Prostate gland (tissue), 2 donors: ENCODE results near the gene NDUFAF4. TPM values are rescaled to one million over a fixed set of nuclear protein-coding genes. Genes with fewer than 3 reads are reported as not detected.

ENCODE experiments used
- DNase-seq: peaks from one replicate; pipeline ENCODE4 v3.0.0-alpha.2; 2019; ENCODE audit warnings: low spot score
- H3K27ac ChIP-seq, 2 donors: fragments of 200-600 bp; sonication (generic); 2 replicates each; pipeline ENCODE4 v1.5.1; 2017 to 2019
- H3K27me3 ChIP-seq: fragments of 200-600 bp; sonication (generic); replicated peaks from 2 replicates; pipeline ENCODE4 v1.5.1; 2019; ENCODE audit not compliant: insufficient read depth
- H3K36me3 ChIP-seq, 2 donors: fragments of 200-600 bp; sonication (generic); 1 replicate in 1 of 2; 2 replicates in 1 of 2; pipeline versions ENCODE4 v1.5.1 to v1.8.1; 2017 to 2019
- H3K4me1 ChIP-seq: fragments of 200-600 bp; sonication (generic); replicated peaks from 2 replicates; pipeline ENCODE4 v1.5.1; 2019
- H3K4me3 ChIP-seq, 2 donors: fragments of 200-600 bp; sonication (generic); 2 replicates each; pipeline ENCODE4 v1.5.1; 2017 to 2019
- H3K9me3 ChIP-seq: fragments of 200-600 bp; sonication (generic); 2 replicates; pipeline ENCODE4 v1.5.1; 2017
- POLR2A ChIP-seq: fragments of 450-650 bp; IDR thresholded peaks from one replicate; pipeline ENCODE4 v1.6.1; 2016; ENCODE audit warnings: antibody characterized with exemption, mild to moderate bottlenecking
- POLR2AphosphoS5 ChIP-seq: sonication (generic); formaldehyde crosslinking; IDR thresholded peaks from one replicate; pipeline ENCODE4 v1.6.1; 2017; ENCODE audit warnings: antibody characterized with exemption
- WGBS: methylation state at CpG from one replicate; pipeline ENCODE4 v1.1.5; 2018; 5-methylcytosine and 5-hydroxymethylcytosine counted together
- intact Hi-C: fragments of 100-400 bp; cut with DNase I; formaldehyde crosslinking; loops from one replicate; pipeline ENCODE4 v1.14.2; 2022
- total RNA-seq, 2 donors: library from RNA; depleted of rRNA; stranded (reverse); fragments of >200 nt; gene quantifications; one replicate each; pipeline ENCODE4 v1.1.0, GENCODE V29; 2016
- TF ChIP-seq, protein P1 (sequence below), 4 experiments: fragments of 200-600 bp in 2 of 4; fragments of 450-650 bp in 2 of 4; sonication (generic) in 2 of 4; IDR thresholded peaks; 1 replicate in 3 of 4; 2 replicates in 1 of 4; pipeline ENCODE4 v1.5.1; 2016 to 2019; ENCODE audit warnings: antibody characterized with exemption in 4 of 4, mild to moderate bottlenecking in 2 of 4, moderate library complexity in 2 of 4

Gene NDUFAF4
- total RNA-seq, 2 donors from 2014 or later: 15.6 to 29.9 TPM

DNA sequence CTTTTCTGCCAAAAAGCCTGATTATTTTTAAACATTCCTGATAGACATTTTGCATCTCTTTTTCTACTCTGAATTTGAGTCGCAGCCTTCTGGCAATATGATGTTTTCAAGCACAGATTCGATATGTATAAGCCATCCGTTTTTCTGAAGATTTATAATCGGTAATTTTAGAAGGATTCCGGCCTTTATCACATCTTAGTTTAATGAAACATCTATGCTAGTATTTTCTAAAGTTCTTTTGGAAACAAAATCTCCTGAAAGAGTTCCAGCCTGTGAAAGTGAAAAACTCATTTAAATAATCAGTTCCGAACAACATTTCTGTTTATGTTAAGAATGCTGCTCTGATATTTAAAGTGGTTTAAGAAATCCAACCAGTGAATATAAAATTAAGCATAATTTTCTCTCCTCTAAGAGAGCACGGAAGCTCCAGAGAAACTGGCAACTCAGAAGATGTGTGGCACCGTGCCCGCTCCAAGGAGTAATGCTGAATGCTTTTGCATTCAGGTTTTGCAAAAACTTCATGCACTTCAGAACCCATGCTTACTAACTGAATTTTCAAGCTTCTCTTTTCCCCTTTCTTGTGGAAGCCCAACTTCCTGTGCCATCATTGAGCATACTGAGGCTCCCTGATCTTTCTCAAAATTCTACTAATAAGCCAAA lies 20.7 kb downstream of the NDUFAF4 start:
- intact Hi-C loops: no loop called here
- Histone ChIP-seq H3K4me1 (no peaks in the 10 kb centered on the region), H3K27me3 (no peaks in the 10 kb centered on the region), H3K27ac (no peak overlapping the region), H3K36me3 (no peaks in the 10 kb centered on the region), H3K4me3 (no peak overlapping the region), H3K9me3 (no peaks in the 10 kb centered on the region)
- DNase-seq: no peak
- 69% methylated on average over 9 of the region's 9 CpGs for WGBS
- TF ChIP-seq, protein P1, sequence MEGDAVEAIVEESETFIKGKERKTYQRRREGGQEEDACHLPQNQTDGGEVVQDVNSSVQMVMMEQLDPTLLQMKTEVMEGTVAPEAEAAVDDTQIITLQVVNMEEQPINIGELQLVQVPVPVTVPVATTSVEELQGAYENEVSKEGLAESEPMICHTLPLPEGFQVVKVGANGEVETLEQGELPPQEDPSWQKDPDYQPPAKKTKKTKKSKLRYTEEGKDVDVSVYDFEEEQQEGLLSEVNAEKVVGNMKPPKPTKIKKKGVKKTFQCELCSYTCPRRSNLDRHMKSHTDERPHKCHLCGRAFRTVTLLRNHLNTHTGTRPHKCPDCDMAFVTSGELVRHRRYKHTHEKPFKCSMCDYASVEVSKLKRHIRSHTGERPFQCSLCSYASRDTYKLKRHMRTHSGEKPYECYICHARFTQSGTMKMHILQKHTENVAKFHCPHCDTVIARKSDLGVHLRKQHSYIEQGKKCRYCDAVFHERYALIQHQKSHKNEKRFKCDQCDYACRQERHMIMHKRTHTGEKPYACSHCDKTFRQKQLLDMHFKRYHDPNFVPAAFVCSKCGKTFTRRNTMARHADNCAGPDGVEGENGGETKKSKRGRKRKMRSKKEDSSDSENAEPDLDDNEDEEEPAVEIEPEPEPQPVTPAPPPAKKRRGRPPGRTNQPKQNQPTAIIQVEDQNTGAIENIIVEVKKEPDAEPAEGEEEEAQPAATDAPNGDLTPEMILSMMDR (IDR thresholded peaks at IDR 0.05): no peak
- TF ChIP-seq POLR2AphosphoS5 (no peak), POLR2A (no peak)

DNA sequence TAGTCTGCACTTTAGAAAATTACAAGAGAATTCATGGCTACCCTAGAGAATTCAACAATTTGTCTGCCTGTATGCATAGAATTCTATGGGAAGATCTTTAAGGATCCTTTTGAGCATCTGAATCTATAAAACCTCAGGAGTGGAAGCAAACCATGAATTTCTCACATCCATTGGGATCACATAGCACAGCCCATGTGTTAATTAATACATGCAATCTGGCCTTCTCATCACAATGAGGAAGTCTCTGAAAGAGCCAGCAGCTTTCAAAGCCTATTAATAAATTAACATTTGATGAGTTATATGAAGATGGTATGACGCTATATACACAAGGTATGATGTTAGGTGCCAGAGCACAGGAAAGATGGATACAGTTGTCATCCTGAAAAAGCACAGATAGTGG lies 24.7 kb downstream of the NDUFAF4 start:
- no peak overlapping the region for H3K27ac ChIP-seq
- H3K27me3 ChIP-seq: no peaks in the 10 kb centered on the region
- no peaks in the 10 kb centered on the region for H3K36me3 ChIP-seq
- WGBS: 95% methylated on average over 1 of the region's 1 CpG
- no peak overlapping the region for H3K4me3 ChIP-seq
- TF ChIP-seq POLR2AphosphoS5 (no peak), POLR2A (no peak)
- TF ChIP-seq, protein P1 (IDR thresholded peaks at IDR 0.05): no peak
- intact Hi-C loops: no loop called here
- no peaks in the 10 kb centered on the region for H3K4me1 ChIP-seq
- H3K9me3 ChIP-seq: no peaks in the 10 kb centered on the region
- DNase-seq: no peak

DNA sequence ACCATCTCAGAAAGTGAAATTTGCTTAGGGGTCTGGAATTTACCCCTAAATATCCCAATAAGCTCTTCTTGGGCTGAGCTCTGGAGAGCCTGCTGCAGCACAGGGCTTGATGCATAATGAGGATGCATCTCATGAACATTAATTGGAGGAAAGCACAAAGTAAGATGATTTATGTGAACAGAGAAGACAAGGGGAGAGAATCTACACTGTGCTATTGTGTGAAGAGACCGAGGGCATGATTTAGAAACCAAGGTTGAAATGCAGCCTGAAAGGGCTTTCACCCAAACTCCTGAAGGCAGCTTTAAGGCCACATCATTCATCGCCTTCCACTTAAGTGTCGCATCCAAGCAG lies 32.7 kb downstream of the NDUFAF4 start:
- no peaks in the 10 kb centered on the region for H3K9me3 ChIP-seq
- intact Hi-C loops: no loop called here
- H3K27ac ChIP-seq: no peak overlapping the region
- 82% methylated on average over 3 of the region's 3 CpGs for WGBS
- DNase-seq: no peak
- H3K4me1 ChIP-seq: no peaks in the 10 kb centered on the region
- no peaks in the 10 kb centered on the region for H3K27me3 ChIP-seq
- TF ChIP-seq POLR2A: no peak
- TF ChIP-seq, protein P1 (IDR thresholded peaks at IDR 0.05): no peak
- no peak for TF ChIP-seq POLR2AphosphoS5
- no peak overlapping the region for H3K4me3 ChIP-seq
- H3K36me3 ChIP-seq: no peaks in the 10 kb centered on the region

DNA sequence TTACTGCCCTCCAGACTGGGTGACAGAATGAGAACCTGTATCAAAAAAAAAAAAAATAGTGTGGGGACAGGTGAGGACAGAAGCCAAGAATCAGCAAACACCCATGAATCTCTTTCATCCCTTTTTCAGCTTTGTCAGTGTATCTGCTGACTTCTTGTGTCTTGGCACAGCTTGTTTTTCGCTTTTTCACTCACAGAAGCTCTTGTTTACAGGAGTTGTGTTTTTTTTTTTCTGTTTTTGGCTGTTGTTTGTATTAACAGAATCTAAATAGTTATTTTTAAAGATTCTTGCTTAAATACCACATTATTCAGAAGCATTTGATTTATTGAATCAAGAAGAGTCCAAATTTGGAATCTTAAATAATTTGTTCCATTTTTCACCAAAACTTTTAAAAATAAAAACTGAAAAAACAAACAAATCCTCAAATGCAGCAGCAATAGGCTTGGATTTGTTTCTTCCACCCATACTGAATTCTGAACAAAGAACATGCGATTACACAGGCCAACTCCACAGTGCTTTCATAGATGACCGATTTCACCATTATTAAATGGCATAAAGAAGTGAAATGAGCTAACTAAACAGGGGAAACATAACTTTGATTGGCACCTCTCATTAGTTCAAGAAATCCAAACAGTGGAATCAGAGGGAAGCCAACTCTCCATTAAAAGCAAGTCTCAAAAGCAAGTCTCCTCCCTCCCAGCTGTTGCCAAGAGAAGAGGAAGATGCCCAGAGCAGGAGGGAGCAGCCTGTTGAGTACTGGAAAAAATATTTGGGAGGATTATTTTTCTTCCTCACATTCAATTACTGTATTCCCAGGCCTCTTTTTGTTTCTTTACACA lies 33.3 kb downstream of the NDUFAF4 start:
- TF ChIP-seq POLR2A (no peak), POLR2AphosphoS5 (no peak)
- TF ChIP-seq, protein P1 (IDR thresholded peaks at IDR 0.05): no peak
- no peak overlapping the region for H3K4me3 ChIP-seq
- H3K4me1 ChIP-seq: no peaks in the 10 kb centered on the region
- H3K36me3 ChIP-seq: no peaks in the 10 kb centered on the region
- 61% methylated on average over 3 of the region's 3 CpGs for WGBS
- H3K27ac ChIP-seq: no peak overlapping the region
- no peaks in the 10 kb centered on the region for H3K9me3 ChIP-seq
- no peaks in the 10 kb centered on the region for H3K27me3 ChIP-seq
- intact Hi-C loops: no loop called here
- no peak for DNase-seq
